SU-DHL-6 (cell line): ENCODE measurements around the gene PRKCZ.

ENCODE experiments used
- CTCF ChIP-seq: fragments of 200-600 bp; sonication (generic); IDR thresholded peaks from one replicate; pipeline ENCODE4 v1.5.1; 2017; ENCODE audit warnings: antibody characterized with exemption, mild to moderate bottlenecking, low read length, moderate library complexity; ENCODE audit not compliant: insufficient read depth, poor library complexity, severe bottlenecking
- EZH2phosphoT487 ChIP-seq: fragments of 200-600 bp; sonication (generic), shearing (Covaris generic); conservative IDR thresholded peaks from 2 replicates; pipeline ENCODE4 v1.6.1; 2018; ENCODE audit warnings: mild to moderate bottlenecking, antibody characterized with exemption, low read length, moderate library complexity, mixed read lengths

- TF ChIP-seq CTCF (no peak), EZH2phosphoT487 (no peak)
These were observed 134.7 kb downstream of the PRKCZ start for GRCh38 chr1:2184934-2185333.
